HG03565 (cell line): ENCODE data around the gene CAPN10.
"Not testable (repeated sequence)": the region's sequence is repeated elsewhere in the genome, so short reads cannot be mapped to it uniquely, and the experiment has no call there.

Experiments
- ATAC-seq: cut with Tn5 transposase; IDR thresholded peaks from one replicate; pipeline ENCODE4 v1.9.1; 2021; ENCODE audit warnings: mild to moderate bottlenecking, moderate library complexity; ENCODE audit not compliant: unreplicated experiment

CAPN10 gene

GRCh38 chr2:240586198-240586918, at the start of gene CAPN10:
CAPN10 (plus strand) TSS chr2:240586734; CDS start chr2:240586912, 178 bp downstream.
- peak; percentile 52 for ATAC-seq

- no peak for ATAC-seq
Measured at GRCh38 chr2:240538031-240538780, 48.3 kb upstream of the CAPN10 start.

- ATAC-seq, result not testable (repeated sequence)
Measured at GRCh38 chr2:240539101-240539500, 47.4 kb upstream of the CAPN10 start.

- no peak for ATAC-seq
Measured at GRCh38 chr2:240539906-240540305, 46.6 kb upstream of the CAPN10 start.

- ATAC-seq, result no peak
Measured at GRCh38 chr2:240551288-240551687, 35.2 kb upstream of the CAPN10 start.

GRCh38 chr2:240551811-240552210, 34.7 kb upstream of the CAPN10 start:
- ATAC-seq, result no peak

GRCh38 chr2:240553956-240554480, 32.5 kb upstream of the CAPN10 start:
- ATAC-seq, result no peak

- no peak for ATAC-seq
Measured at GRCh38 chr2:240554767-240555493, 31.6 kb upstream of the CAPN10 start.

- ATAC-seq, result no peak
Measured at GRCh38 chr2:240555541-240556250, 30.8 kb upstream of the CAPN10 start.

- no peak for ATAC-seq
Measured at GRCh38 chr2:240556553-240557100, 29.9 kb upstream of the CAPN10 start.

- no peak for ATAC-seq
Measured at GRCh38 chr2:240557101-240557751, 29.3 kb upstream of the CAPN10 start.

- ATAC-seq, result no peak
Measured at GRCh38 chr2:240557808-240558207, 28.7 kb upstream of the CAPN10 start, which contains the start of gene ANKMY1. ANKMY1 (minus strand) TSS chr2:240557988; CDS start chr2:240557335, 653 bp downstream.

- no peak for ATAC-seq
Measured at GRCh38 chr2:240558236-240558761, 28.2 kb upstream of the CAPN10 start.

- no peak for ATAC-seq
Measured at GRCh38 chr2:240559286-240559685, 27.2 kb upstream of the CAPN10 start.

- ATAC-seq, result peak; percentile 40
Measured at GRCh38 chr2:240560084-240560479, 26.5 kb upstream of the CAPN10 start, which contains the start of gene DUSP28. DUSP28 (plus strand) TSS chr2:240560357; CDS start chr2:240560685, 328 bp downstream.

GRCh38 chr2:240560480-240561324, 25.8 kb upstream of the CAPN10 start:
- ATAC-seq, result peak; percentile 36

- ATAC-seq, result no peak
Measured at GRCh38 chr2:240561325-240561971, 25.1 kb upstream of the CAPN10 start.

- not testable (repeated sequence) for ATAC-seq
Measured at GRCh38 chr2:240563231-240563630, 23.3 kb upstream of the CAPN10 start.
